Measurements from ENCODE around the gene LBH.

Gene LBH

DNA sequence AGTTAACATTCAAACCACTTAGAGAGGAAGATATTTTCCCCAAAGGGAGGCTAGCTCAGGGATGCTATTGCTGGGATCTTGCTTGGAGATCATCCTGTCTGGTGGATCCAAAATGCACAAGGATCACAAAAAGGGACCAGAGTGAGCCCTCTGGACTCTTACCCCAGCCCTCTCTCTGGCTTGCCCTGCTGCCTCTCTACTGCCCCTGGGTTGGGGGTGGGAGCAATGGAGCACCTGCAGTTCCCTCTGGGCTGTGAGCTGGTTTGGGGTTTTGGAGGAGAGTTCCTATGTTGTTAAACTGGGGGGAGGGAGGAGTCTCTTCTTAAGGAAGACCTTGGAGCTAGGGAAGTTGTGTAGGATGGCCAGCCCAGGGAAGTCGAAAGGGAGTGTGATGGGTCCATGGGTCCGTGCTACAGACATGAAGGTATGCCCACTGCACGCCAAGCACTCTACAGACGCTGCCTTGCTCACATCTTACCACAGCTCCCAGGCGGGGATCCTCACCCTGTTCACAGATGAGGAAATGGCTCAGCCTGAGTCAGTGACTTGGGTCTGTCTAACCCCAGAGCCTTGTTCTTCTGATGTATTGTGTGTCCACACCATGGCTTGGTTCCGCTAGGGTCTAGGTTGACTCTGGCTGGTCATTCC is 3.8 kb downstream of the LBH start:
- peak; percentile 28 for DNase-seq (ENCODE audit: low read depth)

- DNase-seq (ENCODE audit: low read depth): no peak
Observed at GRCh38 chr2:30235859-30236535, 4.7 kb downstream of the LBH start.

DNA sequence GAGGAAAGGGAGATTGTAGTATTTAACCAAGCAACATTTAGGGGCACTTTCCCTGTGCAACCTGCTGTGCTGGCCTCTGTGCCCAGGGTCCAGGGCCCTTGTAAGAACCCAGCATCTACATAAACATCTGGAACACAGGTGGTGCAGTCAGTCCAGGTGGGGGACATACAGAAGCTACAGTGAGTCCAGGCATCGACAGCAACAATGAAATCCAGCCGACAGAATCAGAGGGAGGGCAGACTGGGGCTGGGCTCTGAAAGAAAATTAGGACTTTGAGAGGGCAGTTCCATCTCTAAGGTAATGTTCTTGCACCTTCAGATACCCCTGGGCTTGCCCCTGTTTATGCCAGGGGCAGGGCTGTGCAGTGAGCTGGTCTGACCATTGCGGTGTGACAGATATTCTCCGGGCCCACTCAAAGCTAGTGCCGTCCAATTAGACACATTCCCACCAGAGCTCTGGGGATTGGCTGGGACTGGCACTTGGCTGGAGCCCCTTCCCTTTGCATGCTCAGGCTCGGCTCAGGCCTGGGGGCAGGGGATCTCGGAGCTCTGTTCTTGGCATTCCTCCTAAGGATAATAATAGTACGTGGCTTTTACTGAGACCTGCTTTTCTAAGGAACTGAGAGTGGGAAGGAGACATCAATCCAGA is 5.4 kb downstream of the LBH start:
- DNase-seq (ENCODE audit: low read depth): no peak

DNA sequence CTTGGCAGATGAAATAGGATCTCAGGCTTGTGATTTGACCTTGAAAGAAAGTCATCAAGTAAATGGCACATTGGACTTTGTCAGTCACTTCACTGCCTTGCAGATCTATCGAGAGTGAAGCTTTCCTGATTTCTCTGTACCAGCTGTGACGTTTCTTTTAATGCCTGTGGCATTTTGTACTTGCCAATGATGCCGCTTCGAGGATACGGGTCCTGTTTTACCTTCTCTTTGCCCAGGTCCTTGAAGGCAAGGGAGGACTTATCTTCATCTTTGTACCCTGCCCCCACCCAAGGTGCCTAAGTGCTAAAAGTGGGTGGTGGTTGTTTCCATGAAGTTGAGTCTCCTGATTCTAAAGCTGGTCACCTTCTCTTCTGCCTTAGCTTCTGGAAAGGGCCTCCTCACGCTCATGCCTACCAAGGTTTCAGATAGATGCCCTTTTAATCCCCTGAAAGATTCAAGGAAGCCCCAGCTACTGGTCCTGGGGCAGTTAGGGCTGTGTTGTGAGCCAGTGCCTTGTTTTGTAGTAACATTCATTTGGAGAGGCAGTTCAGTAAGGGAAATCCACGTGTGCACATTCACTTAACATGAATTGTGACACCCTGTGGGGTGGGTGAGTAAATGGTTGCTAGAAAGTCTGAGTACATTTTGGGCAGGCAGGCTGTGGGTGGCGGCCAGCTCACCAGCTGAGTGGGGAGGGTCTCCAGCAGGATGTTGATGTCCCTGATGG is 6.1 kb downstream of the LBH start:
- DNase-seq (ENCODE audit: low read depth): no peak

DNA sequence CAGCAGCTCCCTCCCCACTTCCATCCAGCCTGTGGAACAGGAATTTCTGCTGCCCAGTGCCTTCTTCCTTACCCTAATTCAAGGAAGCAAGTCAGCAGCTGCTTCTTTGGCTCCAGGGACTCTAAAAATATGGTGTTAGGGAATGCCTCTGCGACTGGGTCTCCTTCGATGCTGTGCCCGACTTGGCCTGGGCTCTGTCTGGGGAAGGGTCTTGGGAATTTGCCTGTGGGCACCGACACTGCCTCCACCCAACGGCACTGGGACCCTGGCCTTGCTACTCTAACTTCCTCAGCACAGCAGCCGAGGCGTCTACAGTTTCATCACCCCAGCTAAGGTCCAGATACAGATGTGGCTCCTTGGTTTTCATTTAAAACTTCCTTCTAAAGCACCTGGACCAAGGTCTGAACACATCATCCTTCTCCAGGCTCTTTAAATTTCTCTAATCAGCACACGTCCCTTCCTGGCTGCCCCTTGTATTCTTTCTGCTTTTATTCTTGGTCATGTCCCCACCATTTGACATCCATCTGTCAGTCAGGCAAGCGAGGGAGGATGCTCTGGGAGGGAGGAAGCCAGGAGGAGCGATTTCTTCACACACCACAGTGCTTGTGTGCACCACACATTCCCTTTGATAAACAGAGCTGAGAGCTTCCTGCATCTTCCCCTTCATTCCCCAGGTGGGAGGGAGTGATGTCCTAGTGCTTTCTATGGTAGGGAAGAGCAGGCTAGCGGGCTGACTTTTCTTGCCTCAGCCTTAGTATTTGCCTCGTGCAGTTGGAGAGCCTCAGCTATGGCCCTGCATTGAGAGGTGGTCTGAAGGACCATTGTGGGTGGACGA is 6.8 kb downstream of the LBH start:
- DNase-seq (ENCODE audit: low read depth): no peak

DNA sequence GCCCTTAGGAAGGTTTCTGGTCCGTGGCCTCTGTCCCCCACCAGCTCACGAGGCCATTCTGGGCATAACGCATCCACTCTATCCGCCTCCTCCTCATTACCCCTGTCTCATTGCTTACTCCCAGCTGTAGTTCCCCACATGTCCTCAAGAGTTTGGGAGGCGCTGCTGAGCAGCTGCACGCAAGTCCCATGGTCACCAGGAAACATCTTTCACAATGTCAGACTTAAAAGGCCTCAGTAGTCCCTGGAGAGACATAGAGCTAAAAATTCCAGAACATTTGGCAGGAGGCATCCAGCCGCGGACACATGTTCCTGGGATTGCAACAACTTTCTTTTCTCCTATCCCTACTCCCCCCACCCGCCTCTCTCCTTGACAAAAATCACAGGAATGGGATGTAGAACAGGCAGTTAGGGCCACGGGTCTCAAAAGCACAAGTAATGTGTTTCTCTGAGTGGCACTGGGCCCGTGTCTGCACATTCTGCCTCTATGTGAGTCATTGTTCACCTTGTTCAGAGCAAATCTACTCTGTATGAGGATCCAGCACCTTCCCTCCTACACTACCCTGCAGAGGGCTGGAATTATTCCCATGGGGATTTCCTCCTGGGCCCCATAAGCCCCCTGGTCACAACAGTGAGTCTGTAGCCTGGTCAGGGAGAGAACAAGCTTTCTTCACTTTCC is 8.1 kb downstream of the LBH start:
- peak; percentile 52 for DNase-seq (ENCODE audit: low read depth)

GRCh38 chr2:30239986-30240752 is 8.8 kb downstream of the LBH start:
- no peak for DNase-seq (ENCODE audit: low read depth)

DNA sequence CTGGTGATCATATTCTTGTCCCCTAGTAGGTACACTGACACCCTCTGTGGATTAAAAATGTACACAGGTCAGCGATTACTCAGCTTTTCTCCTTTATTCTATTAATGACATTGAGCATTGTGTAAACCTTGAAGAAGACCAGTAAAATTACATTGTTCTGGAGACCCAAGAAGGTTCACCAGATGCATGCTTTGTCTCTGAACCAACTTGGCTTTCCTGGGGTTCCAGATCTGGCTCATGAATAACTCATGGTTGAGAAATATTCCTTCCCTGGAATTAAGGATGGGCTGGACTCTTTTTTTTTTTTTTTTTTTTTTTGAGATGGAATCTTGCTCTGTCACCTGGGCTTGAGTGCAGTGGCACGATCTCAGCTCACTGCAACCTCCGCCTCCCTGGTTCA is 11.9 kb downstream of the LBH start:
- DNase-seq (ENCODE audit: low read depth): no peak

DNA sequence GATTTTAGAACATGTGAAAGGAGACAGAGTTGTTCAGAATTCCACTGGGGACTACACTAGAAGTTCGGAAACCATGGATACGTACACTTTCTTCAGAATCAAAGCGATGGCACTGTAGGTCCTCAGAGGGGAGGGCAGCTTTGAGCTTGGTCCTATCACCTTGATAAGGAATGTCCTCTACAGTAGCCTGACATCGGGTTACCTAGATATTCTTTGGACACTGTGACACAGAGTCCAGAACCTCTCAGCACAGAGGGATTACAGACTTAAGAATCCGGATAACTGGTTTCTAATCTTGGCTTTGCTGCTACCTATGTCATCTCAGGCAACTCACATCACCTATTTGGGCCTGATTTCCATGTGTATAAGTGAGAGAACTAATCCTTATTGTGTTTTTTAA is 14.0 kb downstream of the LBH start:
- DNase-seq (ENCODE audit: low read depth): no peak

GRCh38 chr2:30248791-30249190 is 17.5 kb downstream of the LBH start:
- no peak for DNase-seq (ENCODE audit: low read depth)

GRCh38 chr2:30249354-30249753 is 18.0 kb downstream of the LBH start:
- DNase-seq (ENCODE audit: low read depth): no peak

- DNase-seq (ENCODE audit: low read depth): no peak
Observed at GRCh38 chr2:30250421-30250820, 19.1 kb downstream of the LBH start.

GRCh38 chr2:30252723-30253701 is 21.7 kb downstream of the LBH start:
- DNase-seq (ENCODE audit: low read depth): no peak

GRCh38 chr2:30253873-30254684 is 22.7 kb downstream of the LBH start:
- no peak for DNase-seq (ENCODE audit: low read depth)

GRCh38 chr2:30254685-30255001 is 23.3 kb downstream of the LBH start:
- DNase-seq (ENCODE audit: low read depth): no peak

DNA sequence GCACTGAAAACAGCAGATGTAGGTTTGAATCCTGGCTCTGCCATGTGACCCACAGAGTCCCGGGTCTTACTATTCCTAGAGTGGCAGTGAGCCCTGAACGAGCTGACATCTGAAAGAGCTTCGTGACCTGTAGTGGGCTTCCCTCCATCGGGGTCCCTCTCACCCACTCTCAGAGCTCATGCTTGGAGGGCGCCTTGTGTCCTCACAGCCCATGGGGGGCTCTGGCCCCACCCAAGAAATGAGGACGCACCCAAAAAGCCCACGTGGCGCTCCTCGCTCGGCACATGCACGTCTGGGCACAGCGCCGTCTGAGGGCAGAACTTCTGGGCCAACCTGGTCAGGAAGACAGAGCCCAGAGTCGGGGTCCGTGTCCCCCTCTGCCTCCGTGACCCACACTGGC is 23.7 kb downstream of the LBH start:
- DNase-seq (ENCODE audit: low read depth): no peak

DNA sequence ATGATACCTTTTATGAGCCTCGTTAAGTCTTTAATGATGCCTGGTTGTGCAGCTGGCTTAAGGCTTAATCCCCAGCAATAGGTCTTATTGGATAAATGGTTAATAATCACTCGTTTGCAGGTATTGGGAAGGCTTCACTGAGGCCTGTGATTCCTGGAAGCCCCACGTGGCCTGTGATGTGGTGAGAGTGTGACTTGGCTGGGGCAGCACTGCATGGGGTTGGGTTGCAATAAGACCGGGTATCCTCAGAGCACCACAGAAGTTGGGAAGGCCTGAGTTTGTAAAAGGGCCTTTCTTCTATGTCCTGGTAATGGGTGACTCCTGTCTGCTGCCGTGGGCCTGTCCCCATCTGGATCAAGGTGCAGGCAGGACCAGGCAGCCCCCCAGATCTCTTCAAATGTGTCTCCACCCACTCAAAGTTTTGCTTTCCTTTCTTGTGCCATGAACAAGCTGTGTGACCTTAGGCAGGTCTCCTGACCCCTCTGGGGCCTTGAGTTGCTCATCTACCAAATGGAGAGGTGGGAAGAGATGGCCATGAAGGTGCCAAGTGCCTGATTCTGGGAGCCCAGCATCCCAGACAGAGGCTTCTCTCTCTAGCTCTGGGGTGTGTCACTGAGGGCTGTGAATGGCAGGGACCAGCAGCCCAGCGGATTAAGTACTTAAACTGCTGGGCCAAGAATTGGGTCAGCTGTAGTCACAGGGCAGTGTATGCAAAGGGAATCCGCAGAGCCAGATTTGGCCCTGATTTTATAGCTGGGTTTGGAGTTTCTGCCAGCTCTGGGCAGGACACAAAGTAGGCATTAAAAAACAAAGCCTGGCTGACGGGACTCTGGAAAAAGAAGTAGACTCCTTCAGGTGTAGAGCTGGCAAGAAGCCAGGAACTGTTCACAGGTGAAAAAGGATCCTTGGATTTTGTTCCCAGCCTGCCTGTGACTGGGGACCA is 24.4 kb downstream of the LBH start:
- no peak for DNase-seq (ENCODE audit: low read depth)
